OCI-LY3 (cell line): Measurements from ENCODE around the gene XRRA1.

ENCODE experiments used
- CTCF ChIP-seq: fragments of 200-600, 300-600 bp; sonication (generic); IDR thresholded peaks from 2 replicates; pipeline ENCODE4 v1.5.1; 2014; ENCODE audit warnings: antibody characterized with exemption, low read length, low read depth
- EZH2phosphoT487 ChIP-seq: fragments of 200-600 bp; shearing (Covaris generic); IDR thresholded peaks from 2 replicates; pipeline ENCODE4 v1.6.1; 2018; ENCODE audit warnings: antibody characterized with exemption, mixed run types, low read depth

GRCh38 chr11:74845978-74846517 is 102.8 kb downstream of the XRRA1 start:
- TF ChIP-seq CTCF (no peak), EZH2phosphoT487 (no peak)
